Activated T-helper 1 cell treated with anti-CD3 and anti-CD28 coated beads, Interleukin-2, amount 50 U/mL, for 16 hours (primary cell): Measurements from ENCODE around the gene RGS6.
A peak's percentile ranks its signal among the peaks of the same experiment; 100 is the strongest.

ENCODE experiments used
- DNase-seq, 2 donors: peaks; one replicate each; pipeline ENCODE4 v3.0.0-alpha.2; 2020; ENCODE audit warnings: low read depth in 1 of 2, low spot score in 1 of 2

The RGS6 gene

GRCh38 chr14:72492196-72492595, 560.0 kb downstream of the RGS6 start:
- no peak for DNase-seq

- DNase-seq = no peak
Observed at GRCh38 chr14:72495668-72496067, 563.4 kb downstream of the RGS6 start.

DNA sequence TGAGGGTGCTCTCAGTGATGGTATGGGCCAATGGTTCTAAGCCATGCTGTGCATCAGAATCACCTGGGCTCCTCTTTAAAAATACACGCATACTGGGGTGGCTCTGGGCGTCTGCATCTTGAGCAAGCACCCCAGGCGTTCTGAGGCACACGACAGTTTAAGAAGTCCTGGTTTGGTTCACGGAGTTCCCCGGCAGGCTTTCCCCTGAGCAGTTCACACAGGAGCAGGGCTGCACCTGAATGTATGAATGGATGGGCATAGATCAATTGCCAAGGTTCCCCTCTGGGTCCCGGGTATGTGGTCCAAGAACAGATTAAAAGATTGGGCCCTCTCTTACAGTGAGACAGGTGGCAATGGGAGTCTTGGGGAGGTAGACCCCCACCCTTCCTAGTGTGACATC, 566.4 kb downstream of the RGS6 start:
- DNase-seq = no peak

- no peak for DNase-seq
Observed at GRCh38 chr14:72499746-72500145, 567.5 kb downstream of the RGS6 start.

DNA sequence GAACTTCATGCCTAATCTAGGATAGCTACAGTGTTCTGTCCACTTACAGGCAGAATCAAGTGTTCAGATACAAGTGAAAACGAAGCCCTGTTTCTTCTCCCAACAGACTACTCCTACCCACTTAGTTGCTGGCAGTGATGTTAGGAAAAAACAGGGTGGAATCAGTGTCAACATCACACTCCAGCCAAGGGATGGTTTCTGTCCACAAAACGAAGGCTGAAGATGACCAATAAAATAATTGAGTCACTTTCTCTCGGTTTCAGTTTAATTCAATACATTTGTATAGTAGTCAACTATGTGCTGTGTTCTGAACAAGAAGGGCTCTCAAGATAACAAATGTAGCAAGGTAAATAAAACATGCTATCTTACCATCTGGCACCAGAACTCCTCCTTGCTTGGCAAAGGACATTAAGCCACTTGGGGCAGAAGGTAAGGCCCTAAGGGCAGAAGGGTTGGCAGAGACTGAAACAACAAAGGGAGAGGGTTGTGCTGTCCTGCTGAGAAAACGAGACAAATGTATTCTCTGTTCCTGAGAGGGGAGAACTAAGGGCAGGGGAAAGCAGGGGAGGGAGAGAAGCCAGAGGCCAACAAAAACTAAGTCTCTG, 568.1 kb downstream of the RGS6 start:
- no peak for DNase-seq

DNA sequence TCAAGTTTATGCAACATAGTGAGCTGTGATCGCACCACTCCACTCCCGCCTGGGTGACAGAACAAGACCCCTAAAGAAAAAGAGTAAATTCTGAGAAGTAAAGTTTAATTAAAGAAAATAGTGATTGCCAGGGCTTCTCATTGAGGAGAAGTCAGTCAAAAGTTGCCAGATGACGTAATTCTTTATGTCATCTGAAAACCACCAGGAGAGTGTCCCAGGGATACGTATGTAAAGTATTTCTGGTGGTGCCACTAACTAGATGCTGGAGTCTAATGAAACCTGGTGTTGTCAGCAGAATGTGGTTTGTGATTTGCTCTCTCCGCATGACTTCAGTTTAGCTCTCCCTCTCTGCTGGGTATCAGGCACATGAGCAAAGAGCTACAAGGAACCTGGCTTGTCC, 569.2 kb downstream of the RGS6 start:
- no peak for DNase-seq

DNA sequence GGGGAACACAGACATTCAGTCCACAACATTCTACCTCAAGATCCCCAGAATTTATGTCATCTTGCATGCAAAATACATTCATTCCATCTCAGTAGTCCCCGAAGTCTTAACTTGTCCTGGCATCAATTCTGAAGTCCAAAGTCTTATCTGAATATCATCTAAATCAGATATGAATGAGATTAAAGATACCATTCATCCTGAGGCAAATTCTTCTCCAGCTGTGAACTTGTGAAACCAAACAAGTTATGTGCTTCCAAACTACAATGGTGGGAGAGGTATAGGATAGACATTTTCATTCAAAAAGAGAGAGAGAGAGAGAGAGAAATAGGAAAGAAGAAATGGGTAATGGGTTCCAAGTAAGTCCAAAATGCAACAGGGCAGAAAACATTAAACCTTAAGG, 571.0 kb downstream of the RGS6 start:
- DNase-seq = no peak

DNA sequence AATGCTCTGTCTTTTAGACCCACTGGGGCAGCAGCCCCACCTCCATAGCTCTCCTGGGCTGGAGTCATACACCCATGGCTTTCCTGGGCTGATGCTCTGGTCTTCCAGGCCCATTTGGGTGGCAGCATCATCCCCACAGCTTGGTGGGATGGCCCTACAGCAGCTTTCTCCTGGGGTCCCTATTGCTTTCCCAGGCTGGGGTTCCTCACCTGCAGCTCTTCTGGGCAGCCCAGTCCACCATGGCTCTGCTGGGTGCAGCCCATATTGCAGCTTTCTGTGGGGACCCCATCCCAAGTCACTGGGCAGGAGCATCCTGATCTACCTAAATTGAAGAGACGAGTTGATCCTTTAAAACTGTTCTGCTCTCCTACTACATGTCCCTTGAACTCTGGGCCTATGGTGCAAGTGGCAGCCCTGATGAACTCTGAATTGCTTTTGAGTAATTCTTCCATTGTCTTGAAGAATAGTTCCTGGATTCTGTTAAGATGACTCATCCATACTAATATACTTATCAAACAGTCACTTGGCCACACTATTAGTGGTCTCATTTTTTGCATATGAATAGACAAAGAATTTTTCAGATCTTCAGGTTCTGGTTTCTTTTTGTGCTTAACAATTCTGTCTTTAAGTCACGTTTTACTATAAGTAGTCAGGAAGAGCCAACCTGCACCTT, 571.6 kb downstream of the RGS6 start:
- DNase-seq = no peak

DNA sequence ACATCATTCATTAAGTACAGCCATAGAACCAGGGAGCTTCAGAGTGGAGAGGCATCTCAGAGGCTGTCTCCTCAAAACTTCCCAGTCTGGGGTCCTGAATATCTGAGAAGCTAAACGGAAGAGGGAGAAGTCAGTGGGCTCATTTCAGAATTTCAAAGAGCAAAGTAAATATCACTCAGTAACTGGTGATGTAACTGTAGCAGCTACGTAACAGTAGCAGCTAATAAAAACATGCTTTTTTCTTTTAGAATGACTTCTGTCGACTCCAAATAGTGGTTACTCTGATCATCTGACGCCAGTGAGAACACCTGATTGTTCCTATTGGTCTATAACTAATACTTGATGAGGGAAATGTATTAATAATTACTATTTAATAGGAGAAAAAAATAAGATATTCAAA, 578.3 kb downstream of the RGS6 start:
- no peak for DNase-seq

DNA sequence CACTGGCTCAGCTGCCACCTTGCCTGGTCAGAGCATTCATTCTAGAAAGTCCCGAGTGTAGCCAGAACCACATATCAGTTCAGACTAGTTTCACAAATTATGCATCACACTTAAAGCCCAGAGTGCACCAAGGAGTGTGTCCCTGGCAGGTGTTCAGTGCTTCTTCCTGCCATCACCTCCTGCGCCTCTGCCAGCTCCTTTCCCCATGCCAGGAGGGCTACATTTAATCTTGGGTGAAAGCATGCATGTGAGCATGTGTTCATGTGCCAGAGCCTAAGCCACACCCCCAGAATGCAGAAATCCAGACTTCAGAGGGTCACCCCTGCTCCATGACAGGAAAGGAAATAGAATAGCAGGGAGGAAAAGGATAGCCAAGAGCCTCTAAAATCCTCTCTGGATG, 580.1 kb downstream of the RGS6 start:
- no peak for DNase-seq

DNA sequence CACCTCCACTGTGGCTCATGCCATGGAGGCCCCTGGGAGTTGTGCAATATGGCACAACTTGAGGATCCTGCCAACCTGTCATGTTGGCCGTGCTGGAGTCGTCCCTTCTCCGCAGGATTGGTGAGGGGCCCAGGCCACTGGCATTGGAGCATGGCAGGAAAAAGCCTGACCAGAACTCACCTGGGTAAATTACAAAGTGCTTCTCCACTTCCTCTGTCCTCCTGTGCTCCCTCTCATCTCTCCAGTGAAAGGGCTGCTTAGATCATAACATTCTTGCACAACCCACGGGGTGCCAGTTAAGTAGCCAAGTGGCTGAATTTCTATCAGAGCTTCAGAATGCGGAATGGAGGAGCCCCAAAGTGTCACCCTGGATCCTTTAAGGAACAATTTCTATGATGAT, 580.7 kb downstream of the RGS6 start:
- no peak for DNase-seq

DNA sequence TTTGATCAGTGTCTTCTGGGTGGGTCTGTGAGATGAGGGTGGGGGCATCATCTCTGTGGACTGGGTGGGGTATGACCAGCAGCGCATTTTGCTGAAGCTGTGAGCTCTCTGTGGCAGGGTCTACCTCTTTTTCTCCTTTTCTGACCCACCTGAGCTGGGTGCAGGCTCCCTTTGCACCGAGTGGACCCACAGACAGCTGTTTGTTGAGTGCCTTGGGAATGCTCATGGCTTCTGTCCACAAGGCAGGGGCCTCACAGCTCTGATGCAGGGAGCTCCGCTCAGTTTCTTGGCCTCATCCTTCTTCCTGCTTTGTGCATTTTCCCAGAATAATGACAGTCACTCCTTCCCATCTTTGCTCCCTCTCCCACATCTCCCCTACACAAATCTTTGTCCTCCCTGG, 581.1 kb downstream of the RGS6 start:
- DNase-seq = no peak

GRCh38 chr14:72513965-72514659, 581.9 kb downstream of the RGS6 start:
- no peak for DNase-seq

GRCh38 chr14:72514660-72515025, 582.4 kb downstream of the RGS6 start:
- DNase-seq = no peak

DNA sequence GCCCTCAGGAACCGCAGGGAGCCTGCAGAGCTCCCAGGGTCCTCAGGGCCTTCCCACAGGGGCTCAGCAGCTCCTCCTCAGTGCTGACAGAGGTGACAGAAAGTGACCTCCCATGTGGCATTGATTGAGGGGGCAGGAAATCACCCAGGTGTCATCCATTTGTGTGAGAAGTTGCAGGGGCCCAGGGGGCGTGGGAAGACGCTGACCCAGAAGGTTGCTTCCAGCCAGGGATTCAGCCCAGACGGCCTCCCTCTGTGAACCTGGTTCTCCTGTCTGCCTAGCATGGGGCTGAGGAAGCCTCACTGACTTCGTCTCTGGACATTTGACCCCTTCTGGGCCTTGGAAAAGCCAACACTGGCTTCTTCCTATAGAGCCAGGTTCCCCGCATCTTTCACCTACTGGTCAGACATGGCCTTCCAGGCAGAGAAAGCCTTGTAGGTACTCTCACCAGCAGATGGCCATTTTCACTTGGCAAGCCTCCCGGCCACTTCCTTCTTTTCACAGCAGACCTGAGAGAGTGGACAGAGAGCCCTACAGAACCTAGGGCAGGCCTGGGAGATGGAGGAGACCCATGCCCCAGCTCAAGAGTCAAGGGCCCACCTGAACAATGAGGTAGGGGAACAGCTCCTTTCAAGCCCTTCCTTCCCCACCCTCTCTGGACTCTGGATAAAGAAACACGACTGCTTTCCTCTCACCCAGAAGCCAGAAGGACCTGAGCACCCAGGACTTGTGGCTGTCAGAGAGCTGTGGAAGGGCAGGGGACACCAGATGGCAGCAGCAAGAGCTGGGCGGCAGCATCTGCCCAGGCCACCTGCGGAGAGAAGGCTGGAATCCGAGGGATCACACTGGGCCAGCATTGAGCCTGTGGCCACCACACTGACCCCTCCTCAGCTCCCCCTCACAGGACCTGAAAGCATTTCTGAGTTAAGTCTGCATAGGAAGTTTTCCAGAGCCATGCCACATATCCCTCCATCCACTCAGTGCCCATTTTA, 583.8 kb downstream of the RGS6 start:
- no peak for DNase-seq

DNA sequence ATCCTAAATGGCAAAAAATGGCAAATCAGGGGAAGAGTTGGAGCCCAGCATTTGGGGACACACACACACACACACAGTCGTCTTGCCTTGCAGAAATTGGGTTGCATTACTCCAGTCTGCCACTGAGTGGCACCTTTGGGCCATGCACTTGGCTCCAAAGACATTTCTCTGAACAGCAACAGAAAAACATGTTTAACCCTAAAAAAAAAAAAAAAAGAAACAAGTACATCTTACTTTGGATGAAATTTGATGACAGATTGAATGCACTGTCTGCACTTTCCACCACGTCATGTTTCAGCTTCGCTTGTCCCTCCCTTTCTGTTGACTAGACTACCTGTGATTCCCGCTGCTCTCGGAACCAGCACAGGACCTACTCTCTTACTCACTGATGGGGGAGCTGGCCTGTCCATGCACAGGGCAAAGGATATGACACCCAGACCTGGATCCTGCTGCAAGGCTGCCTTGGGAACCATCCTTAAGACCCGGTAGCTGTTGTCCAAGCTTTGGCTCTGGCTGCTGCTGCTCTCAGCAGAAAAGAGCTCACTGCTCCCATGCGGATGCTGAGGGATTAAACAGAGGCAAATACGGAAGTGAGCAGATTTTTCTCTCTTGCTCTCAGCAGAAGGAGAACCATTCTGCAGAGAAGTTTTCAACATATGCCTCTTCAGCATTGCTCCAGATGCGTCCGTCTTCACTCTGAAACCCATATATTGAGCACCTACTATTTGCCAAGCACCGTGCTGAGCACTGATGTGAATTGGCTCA, 584.9 kb downstream of the RGS6 start:
- peak; percentile 35 to 37 for DNase-seq

GRCh38 chr14:72517736-72518135, 585.5 kb downstream of the RGS6 start:
- DNase-seq = no peak

DNA sequence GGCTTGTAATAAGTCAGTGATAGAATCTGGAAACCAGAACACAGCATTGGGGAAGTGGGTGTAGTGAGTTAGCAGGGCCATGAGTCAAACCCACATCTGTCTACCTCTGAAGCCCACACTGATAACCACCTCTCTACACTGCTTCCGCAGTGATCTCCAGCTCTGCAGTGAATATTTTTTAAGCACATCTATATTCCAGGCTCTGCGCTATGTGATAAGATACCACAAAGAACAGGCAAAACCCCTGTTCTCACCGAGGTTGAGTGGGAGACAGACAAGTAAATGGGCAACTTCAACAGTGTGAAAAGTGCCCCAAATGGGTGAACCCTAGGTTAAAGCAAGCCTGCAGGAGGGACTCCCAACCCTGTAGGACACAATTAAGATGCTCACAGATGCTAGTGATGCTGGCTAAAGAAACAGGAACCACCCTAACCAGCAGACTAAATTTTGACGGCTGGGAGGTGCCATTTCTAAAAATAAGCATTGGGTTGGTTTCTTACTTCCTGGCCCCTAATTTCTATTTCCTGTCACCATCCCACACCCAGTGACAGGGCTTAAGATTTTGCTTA, 586.7 kb downstream of the RGS6 start:
- no peak for DNase-seq

DNA sequence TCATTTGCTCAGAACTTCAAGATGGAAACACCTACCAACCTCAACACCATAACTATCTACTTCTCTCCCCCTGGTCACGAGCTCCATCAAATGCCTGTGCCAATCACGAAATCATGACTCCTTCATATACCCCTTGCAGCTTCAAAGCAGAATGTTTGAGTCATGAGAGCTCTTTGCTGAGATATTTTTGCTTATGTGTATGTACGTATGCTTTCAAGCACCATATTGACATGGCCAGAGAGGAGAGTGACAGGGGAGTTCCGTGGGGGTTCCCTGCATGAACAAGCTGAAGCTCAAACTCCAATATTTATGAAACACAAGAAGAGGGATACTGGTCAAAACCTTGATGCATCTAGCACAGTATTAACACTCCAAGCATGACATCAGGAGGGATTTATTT, 587.3 kb downstream of the RGS6 start:
- DNase-seq = no peak

- DNase-seq = no peak
Observed at GRCh38 chr14:72521045-72521444, 588.8 kb downstream of the RGS6 start.
